GM12878 (cell line): Measurements from ENCODE around the gene ADA. TPM values are rescaled to one million over a fixed set of nuclear protein-coding genes. Genes with fewer than 3 reads are reported as not detected.

Source experiments
- ATAC-seq: fragments of 200-7000 bp; cut with Tn5 transposase; 3 replicates; pipeline ENCODE4 v1.9.1; 2020; ENCODE audit warnings: mild to moderate bottlenecking, moderate library complexity
- BruUV-seq: library from RNA; stranded (reverse); fragments of 400-500 nt; replicated peaks from 2 replicates; lab custom pipeline; 2021; lab: Mats Ljungman, UMichigan
- CTCF ChIA-PET: fragments of 300-600 bp; sonication (Branson Sonifier 250); formaldehyde crosslinking; extraction: SDS; loops from one replicate; lab custom pipeline; 2021; ENCODE audit warnings: inconsistent platforms; lab: Yijun Ruan, JAX
- POLR2A ChIA-PET: fragments of 350-600 bp; formaldehyde crosslinking; extraction: SDS; loops from one replicate; lab custom pipeline; 2021; ENCODE audit warnings: inconsistent platforms; lab: Charles Lee
- RAD21 ChIA-PET: fragments of 300-600 bp; sonication (Branson Sonifier 250); formaldehyde crosslinking; loops from one replicate; lab custom pipeline; 2023; ENCODE audit warnings: antibody characterized with exemption; ENCODE audit not compliant: unreplicated experiment; lab: Charles Lee
- SMC1A ChIA-PET: fragments of 300-600 bp; sonication (Branson Sonifier 250); formaldehyde crosslinking; loops from one replicate; lab custom pipeline; 2023; ENCODE audit not compliant: unreplicated experiment, uncharacterized antibody; lab: Charles Lee
- DNase-seq: peaks from one replicate; pipeline ENCODE4 v3.0.0-alpha.2; 2011; ENCODE audit warnings: low read depth, low spot score
- FAIRE-seq: peaks from 3 replicates; lab custom pipeline; 2011; peaks lifted over from hg19 to GRCh38; lab: Jason Lieb, UNC
- H2AFZ ChIP-seq: 2 replicates; pipeline ENCODE4 v1.6.0; 2011; ENCODE audit warnings: low read depth, low read length, control low read depth; ENCODE audit not compliant: control insufficient read depth
- H3K27ac ChIP-seq: 2 replicates; pipeline ENCODE4 v1.5.1; 2011; ENCODE audit warnings: control low read depth; ENCODE audit not compliant: control insufficient read depth, insufficient read depth
- H3K27me3 ChIP-seq, 2 experiments: replicated peaks in 1 of 2; 2 replicates each; pipeline versions ENCODE4 v1.6.0 to v1.6.1; 2011; ENCODE audit warnings: low read length in 1 of 2; ENCODE audit not compliant: control insufficient read depth in 2 of 2, insufficient read depth in 2 of 2
- H3K36me3 ChIP-seq, 2 experiments: 2 replicates each; pipeline ENCODE4 v1.5.1; 2011; ENCODE audit warnings: low read length in 1 of 2; ENCODE audit not compliant: control insufficient read depth in 2 of 2, insufficient read depth in 2 of 2
- H3K4me1 ChIP-seq: 2 replicates; pipeline ENCODE4 v1.6.1; 2011; ENCODE audit warnings: mild to moderate bottlenecking, low read length, moderate library complexity, mixed read lengths; ENCODE audit not compliant: control insufficient read depth, insufficient read depth
- H3K4me2 ChIP-seq: 2 replicates; pipeline ENCODE4 v1.6.0; 2011; ENCODE audit warnings: control low read depth; ENCODE audit not compliant: control insufficient read depth, insufficient read depth
- H3K4me3 ChIP-seq: fragments of 200-600 bp; sonication (generic); 2 replicates; pipeline ENCODE4 v1.5.1; 2016
- H3K79me2 ChIP-seq: 2 replicates; pipeline ENCODE4 v1.6.0; 2011; ENCODE audit warnings: low read length; ENCODE audit not compliant: control insufficient read depth, insufficient read depth
- H3K9ac ChIP-seq: 2 replicates; pipeline ENCODE4 v1.8.0; 2011; ENCODE audit warnings: low read length, control low read depth, mixed read lengths; ENCODE audit not compliant: control insufficient read depth, insufficient read depth
- H3K9me3 ChIP-seq: replicated peaks from 3 replicates; pipeline ENCODE4 v1.5.1; 2011; ENCODE audit warnings: mild to moderate bottlenecking, low read length; ENCODE audit not compliant: control insufficient read depth, insufficient read depth
- H4K20me1 ChIP-seq: 2 replicates; pipeline ENCODE4 v1.6.0; 2011; ENCODE audit not compliant: control insufficient read depth, insufficient read depth
- CBFB ChIP-seq: IDR thresholded peaks from 2 replicates; pipeline ENCODE4 v1.6.1; 2016; ENCODE audit warnings: antibody characterized with exemption, low read depth
- CREM ChIP-seq: IDR thresholded peaks from 2 replicates; pipeline ENCODE4 v1.6.1; 2014; ENCODE audit warnings: antibody characterized with exemption, low read depth
- EED ChIP-seq: sonication (generic); IDR thresholded peaks from 2 replicates; pipeline ENCODE4 v1.6.1; 2016; ENCODE audit warnings: antibody characterized with exemption, low read depth
- GATAD2B ChIP-seq: fragments of 450-650 bp; conservative IDR thresholded peaks from 2 replicates; pipeline ENCODE4 v1.6.1; 2017; ENCODE audit warnings: low read depth, mild to moderate bottlenecking, moderate library complexity
- LARP7 ChIP-seq: fragments of 450-650 bp; IDR thresholded peaks from 2 replicates; pipeline ENCODE4 v1.6.1; 2017; ENCODE audit warnings: mild to moderate bottlenecking
- NFXL1 ChIP-seq: fragments of 450-650 bp; IDR thresholded peaks from 2 replicates; pipeline ENCODE4 v1.6.1; 2017; ENCODE audit warnings: antibody characterized with exemption, mild to moderate bottlenecking, borderline replicate concordance
- NR2F1 ChIP-seq: fragments of 450-650 bp; conservative IDR thresholded peaks from 2 replicates; pipeline ENCODE4 v1.6.1; 2017; ENCODE audit warnings: mild to moderate bottlenecking
- RAD51 ChIP-seq: fragments of 450-650 bp; IDR thresholded peaks from 2 replicates; pipeline ENCODE4 v1.6.1; 2016; ENCODE audit warnings: moderate library complexity, mild to moderate bottlenecking, inconsistent platforms
- RELA ChIP-seq: fragments of 450-650 bp; IDR thresholded peaks from 2 replicates; pipeline ENCODE4 v1.8.0; 2014; ENCODE audit warnings: borderline replicate concordance; ENCODE audit not compliant: partially characterized antibody
- STAT3 ChIP-seq: IDR thresholded peaks from 2 replicates; pipeline ENCODE4 v1.6.1; 2011; ENCODE audit warnings: low read depth, low read length, improper control_type of control experiment
- WGBS: methylation state at CpG from one replicate; pipeline ENCODE4 v1.1.6; 2016; ENCODE audit warnings: low lambda C conversion rate; ENCODE audit not compliant: insufficient replicate concordance, insufficient coverage; ENCODE audit errors: missing lambda C conversion rate; 5-methylcytosine and 5-hydroxymethylcytosine counted together
- in situ Hi-C: fragments of 300-500 bp; cut with MboI; formaldehyde crosslinking; loops from 9 replicates; pipeline ENCODE4 v1.14.3; 2018; ENCODE audit warnings: mixed read lengths
- intact Hi-C: fragments of 100-400 bp; cut with micrococcal nuclease; formaldehyde crosslinking; loops from one replicate; pipeline ENCODE4 v1.14.2; 2022; ENCODE audit not compliant: unreplicated experiment
- polyA plus RNA-seq, 11 experiments: library from polyadenylated mRNA; depleted of rRNA in 4 of 11; unstranded in 6 of 11; stranded (reverse) in 5 of 11; fragments of >200 nt; fragmentation: Nextera tagmentation in 4 of 11; fragmentation: Illumina TruSeq in 1 of 11; extraction: Ambion mirVana in 4 of 11; extraction: Trizol in 1 of 11; gene quantifications; 1 replicate in 1 of 11; 2 replicates in 10 of 11; pipeline versions ENCODE4 v1.2.1 to v1.2.3, GENCODE V29; 2011 to 2016; ENCODE audit warnings: inconsistent platforms in 2 of 11, missing spikeins in 2 of 11, low read depth in 1 of 11
- total RNA-seq, 4 experiments: library from RNA; depleted of rRNA in 3 of 4; stranded (reverse); fragments of >200 nt in 3 of 4; fragmentation: Illumina TruSeq in 1 of 4; extraction: Trizol in 1 of 4; gene quantifications; 2 replicates each; pipeline versions ENCODE4 v1.2.1 to v1.2.3, GENCODE V29; 2013 to 2021
- TF ChIP-seq, protein P1 (sequence below): fragments of 450-650 bp; conservative IDR thresholded peaks from 2 replicates; pipeline ENCODE4 v1.6.1; 2017; ENCODE audit warnings: mild to moderate bottlenecking, moderate library complexity
- TF ChIP-seq, protein P2 (sequence below): fragments of 450-650 bp; IDR thresholded peaks from 2 replicates; pipeline ENCODE4 v1.6.1; 2017; ENCODE audit warnings: mild to moderate bottlenecking, moderate library complexity
- TF ChIP-seq, protein P3 (sequence below): fragments of 450-650 bp; IDR thresholded peaks from 2 replicates; pipeline ENCODE4 v1.6.1; 2014; ENCODE audit warnings: mild to moderate bottlenecking
- TF ChIP-seq, protein P4 (sequence below): IDR thresholded peaks from 2 replicates; pipeline ENCODE4 v1.6.1; 2011; ENCODE audit warnings: low read depth, low read length, improper control_type of control experiment, borderline replicate concordance

ADA gene
- total and polyA plus RNA-seq, 10 of the 15 experiments (the other 5 are each of a cell fraction or from before 2014, with no cell fraction given) = 40.9 to 217 (median 90.8) TPM

DNA sequence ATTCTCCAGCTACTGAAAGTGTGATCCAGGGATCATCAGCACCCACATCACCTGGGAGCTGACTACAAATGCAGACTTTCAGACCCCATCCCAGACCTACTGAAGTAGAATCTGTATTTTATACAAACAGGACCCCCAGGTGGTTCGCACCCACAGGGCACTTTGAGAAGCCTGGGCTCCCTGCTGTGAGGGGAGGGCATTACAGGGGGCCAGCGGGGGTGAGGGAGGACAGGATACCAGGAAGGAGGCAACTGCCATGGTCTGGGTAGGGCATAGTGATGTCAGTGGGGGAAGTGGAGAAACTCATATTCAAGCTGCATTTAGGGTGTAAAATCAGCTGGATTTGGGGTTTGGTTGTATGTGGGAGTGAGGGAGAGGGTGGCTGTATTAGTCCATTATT, 2.0 kb upstream of the ADA start (continued):
- TF ChIP-seq, protein P1, sequence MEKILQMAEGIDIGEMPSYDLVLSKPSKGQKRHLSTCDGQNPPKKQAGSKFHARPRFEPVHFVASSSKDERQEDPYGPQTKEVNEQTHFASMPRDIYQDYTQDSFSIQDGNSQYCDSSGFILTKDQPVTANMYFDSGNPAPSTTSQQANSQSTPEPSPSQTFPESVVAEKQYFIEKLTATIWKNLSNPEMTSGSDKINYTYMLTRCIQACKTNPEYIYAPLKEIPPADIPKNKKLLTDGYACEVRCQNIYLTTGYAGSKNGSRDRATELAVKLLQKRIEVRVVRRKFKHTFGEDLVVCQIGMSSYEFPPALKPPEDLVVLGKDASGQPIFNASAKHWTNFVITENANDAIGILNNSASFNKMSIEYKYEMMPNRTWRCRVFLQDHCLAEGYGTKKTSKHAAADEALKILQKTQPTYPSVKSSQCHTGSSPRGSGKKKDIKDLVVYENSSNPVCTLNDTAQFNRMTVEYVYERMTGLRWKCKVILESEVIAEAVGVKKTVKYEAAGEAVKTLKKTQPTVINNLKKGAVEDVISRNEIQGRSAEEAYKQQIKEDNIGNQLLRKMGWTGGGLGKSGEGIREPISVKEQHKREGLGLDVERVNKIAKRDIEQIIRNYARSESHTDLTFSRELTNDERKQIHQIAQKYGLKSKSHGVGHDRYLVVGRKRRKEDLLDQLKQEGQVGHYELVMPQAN = no peak
- no peak for TF ChIP-seq EED
- TF ChIP-seq RAD51 = no peak
- TF ChIP-seq STAT3 = no peak

DNA sequence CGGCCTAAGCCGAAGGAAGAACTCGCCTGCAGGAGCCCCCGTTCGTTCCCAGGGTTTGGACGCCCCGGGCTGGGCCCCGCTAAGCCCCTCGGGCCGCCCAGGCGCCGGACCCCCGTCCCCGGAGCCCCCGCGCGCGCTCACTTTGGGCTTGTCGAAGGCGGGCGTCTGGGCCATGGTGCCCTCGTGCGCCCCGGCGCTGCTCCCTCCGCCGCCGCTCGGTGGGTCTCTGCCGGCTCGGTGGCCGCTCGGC, 140 bp downstream of the ADA start:
- peak overlapping the region; percentile 96 for H3K4me2 ChIP-seq
- ChIA-PET RAD21 (interaction anchor here (0.9 to 5.1 kb wide), 11 partner anchors 9 to 74 kb away, joined by 3 to 55 read pairs (median 6); partner anchors contain the start of gene PKIG), POLR2A (interaction anchor here (1.0 to 2.5 kb wide), 6 partner anchors 9 to 176 kb away, joined by 3 to 18 read pairs (median 3); partner anchors contain the start of gene PKIG), CTCF (interaction anchor here (1.1 to 8.5 kb wide), 6 partner anchors 13 to 69 kb away, joined by 3 to 134 read pairs (median 4); partner anchors contain the start of gene PKIG), SMC1A (interaction anchor here (0.8 to 4.3 kb wide), 8 partner anchors 9 to 80 kb away, joined by 3 to 47 read pairs (median 6); no protein-coding TSS in a partner anchor)
- peaks cover 43% of the 10 kb centered on the region for H3K4me1 ChIP-seq
- H2AFZ ChIP-seq = peak overlapping the region; percentile 73
- FAIRE-seq (no peak), ATAC-seq (no peak), DNase-seq (no peak)
- no peaks in the 10 kb centered on the region for H3K36me3 ChIP-seq
- H3K79me2 ChIP-seq = peaks cover 44% of the 10 kb centered on the region
- no peaks in the 10 kb centered on the region for H3K27me3 ChIP-seq
- peak overlapping the region; percentile 95 for H3K4me3 ChIP-seq
- in situ Hi-C loops = no loop called here
- peak overlapping the region; percentile 88 for H3K9ac ChIP-seq
- H3K9me3 ChIP-seq = no peaks in the 10 kb centered on the region
- intact Hi-C loops = no loop called here
- H3K27ac ChIP-seq = peak overlapping the region; percentile 83
- no TSS peak for BruUV-seq
- no peaks in the 10 kb centered on the region for H4K20me1 ChIP-seq
- WGBS = under 1% methylated on average over 14 of the region's 33 CpGs
- no peak for TF ChIP-seq CREM
- peak; percentile 59 for TF ChIP-seq NR2F1
- no peak for TF ChIP-seq NFXL1
- TF ChIP-seq, protein P2, sequence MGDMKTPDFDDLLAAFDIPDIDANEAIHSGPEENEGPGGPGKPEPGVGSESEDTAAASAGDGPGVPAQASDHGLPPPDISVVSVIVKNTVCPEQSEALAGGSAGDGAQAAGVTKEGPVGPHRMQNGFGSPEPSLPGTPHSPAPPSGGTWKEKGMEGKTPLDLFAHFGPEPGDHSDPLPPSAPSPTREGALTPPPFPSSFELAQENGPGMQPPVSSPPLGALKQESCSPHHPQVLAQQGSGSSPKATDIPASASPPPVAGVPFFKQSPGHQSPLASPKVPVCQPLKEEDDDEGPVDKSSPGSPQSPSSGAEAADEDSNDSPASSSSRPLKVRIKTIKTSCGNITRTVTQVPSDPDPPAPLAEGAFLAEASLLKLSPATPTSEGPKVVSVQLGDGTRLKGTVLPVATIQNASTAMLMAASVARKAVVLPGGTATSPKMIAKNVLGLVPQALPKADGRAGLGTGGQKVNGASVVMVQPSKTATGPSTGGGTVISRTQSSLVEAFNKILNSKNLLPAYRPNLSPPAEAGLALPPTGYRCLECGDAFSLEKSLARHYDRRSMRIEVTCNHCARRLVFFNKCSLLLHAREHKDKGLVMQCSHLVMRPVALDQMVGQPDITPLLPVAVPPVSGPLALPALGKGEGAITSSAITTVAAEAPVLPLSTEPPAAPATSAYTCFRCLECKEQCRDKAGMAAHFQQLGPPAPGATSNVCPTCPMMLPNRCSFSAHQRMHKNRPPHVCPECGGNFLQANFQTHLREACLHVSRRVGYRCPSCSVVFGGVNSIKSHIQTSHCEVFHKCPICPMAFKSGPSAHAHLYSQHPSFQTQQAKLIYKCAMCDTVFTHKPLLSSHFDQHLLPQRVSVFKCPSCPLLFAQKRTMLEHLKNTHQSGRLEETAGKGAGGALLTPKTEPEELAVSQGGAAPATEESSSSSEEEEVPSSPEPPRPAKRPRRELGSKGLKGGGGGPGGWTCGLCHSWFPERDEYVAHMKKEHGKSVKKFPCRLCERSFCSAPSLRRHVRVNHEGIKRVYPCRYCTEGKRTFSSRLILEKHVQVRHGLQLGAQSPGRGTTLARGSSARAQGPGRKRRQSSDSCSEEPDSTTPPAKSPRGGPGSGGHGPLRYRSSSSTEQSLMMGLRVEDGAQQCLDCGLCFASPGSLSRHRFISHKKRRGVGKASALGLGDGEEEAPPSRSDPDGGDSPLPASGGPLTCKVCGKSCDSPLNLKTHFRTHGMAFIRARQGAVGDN = 0 out of 2 replicates have a peak, but pooled peaks have one; percentile 38
- TF ChIP-seq RELA = no peak
- TF ChIP-seq, protein P3, sequence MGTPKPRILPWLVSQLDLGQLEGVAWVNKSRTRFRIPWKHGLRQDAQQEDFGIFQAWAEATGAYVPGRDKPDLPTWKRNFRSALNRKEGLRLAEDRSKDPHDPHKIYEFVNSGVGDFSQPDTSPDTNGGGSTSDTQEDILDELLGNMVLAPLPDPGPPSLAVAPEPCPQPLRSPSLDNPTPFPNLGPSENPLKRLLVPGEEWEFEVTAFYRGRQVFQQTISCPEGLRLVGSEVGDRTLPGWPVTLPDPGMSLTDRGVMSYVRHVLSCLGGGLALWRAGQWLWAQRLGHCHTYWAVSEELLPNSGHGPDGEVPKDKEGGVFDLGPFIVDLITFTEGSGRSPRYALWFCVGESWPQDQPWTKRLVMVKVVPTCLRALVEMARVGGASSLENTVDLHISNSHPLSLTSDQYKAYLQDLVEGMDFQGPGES = no peak
- TF ChIP-seq GATAD2B = peak; percentile 65; the same call in 1 of the 2 replicates
- TF ChIP-seq, protein P4, sequence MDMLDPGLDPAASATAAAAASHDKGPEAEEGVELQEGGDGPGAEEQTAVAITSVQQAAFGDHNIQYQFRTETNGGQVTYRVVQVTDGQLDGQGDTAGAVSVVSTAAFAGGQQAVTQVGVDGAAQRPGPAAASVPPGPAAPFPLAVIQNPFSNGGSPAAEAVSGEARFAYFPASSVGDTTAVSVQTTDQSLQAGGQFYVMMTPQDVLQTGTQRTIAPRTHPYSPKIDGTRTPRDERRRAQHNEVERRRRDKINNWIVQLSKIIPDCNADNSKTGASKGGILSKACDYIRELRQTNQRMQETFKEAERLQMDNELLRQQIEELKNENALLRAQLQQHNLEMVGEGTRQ = no peak
- no peak for TF ChIP-seq CBFB
- 0 out of 2 replicates have a peak, but pooled peaks have one; percentile 21 for TF ChIP-seq LARP7
